RWPE2 (cell line): Measurements from ENCODE around the gene SUCO.

Experiments
- ATAC-seq: fragments of 200-7000 bp; cut with Tn5 transposase; 3 replicates; pipeline ENCODE4 v1.9.1; 2021; ENCODE audit warnings: low read depth
- DNase-seq: peaks from one replicate; pipeline ENCODE4 v3.0.0-alpha.2; 2020; ENCODE audit warnings: low spot score
- H3K27ac ChIP-seq: fragments of 450-650 bp; 2 replicates; pipeline ENCODE4 v1.5.1; 2017; ENCODE audit warnings: mild to moderate bottlenecking; ENCODE audit not compliant: poor library complexity, severe bottlenecking
- H3K27me3 ChIP-seq: fragments of 250-450 bp; sonication (Bioruptor Pico); 2 replicates; pipeline ENCODE4 v1.5.1; 2021; ENCODE audit warnings: mild to moderate bottlenecking, moderate library complexity; ENCODE audit not compliant: insufficient read depth, poor library complexity, severe bottlenecking
- H3K36me3 ChIP-seq: fragments of 250-450 bp; sonication (Bioruptor Pico); 2 replicates; pipeline ENCODE4 v1.5.1; 2020; ENCODE audit warnings: low read depth, mild to moderate bottlenecking, moderate library complexity
- H3K4me1 ChIP-seq: fragments of 250-450 bp; sonication (Bioruptor Pico); 2 replicates; pipeline ENCODE4 v1.5.1; 2021; ENCODE audit warnings: mild to moderate bottlenecking, moderate library complexity; ENCODE audit not compliant: insufficient read depth, poor library complexity, severe bottlenecking
- H3K4me3 ChIP-seq: fragments of 250-450 bp; sonication (Bioruptor Pico); 2 replicates; pipeline ENCODE4 v1.5.1; 2021; ENCODE audit warnings: mild to moderate bottlenecking, moderate library complexity; ENCODE audit not compliant: severe bottlenecking
- H3K9me3 ChIP-seq: fragments of 250-450 bp; sonication (Bioruptor Pico); 2 replicates; pipeline ENCODE4 v1.5.1; 2021; ENCODE audit warnings: mild to moderate bottlenecking, moderate library complexity; ENCODE audit not compliant: severe bottlenecking
- CTCF ChIP-seq: fragments of 450-650 bp; IDR thresholded peaks from one replicate; pipeline ENCODE4 v1.5.1; 2017; ENCODE audit warnings: mild to moderate bottlenecking, moderate library complexity; ENCODE audit not compliant: poor library complexity, severe bottlenecking

Gene SUCO

DNA sequence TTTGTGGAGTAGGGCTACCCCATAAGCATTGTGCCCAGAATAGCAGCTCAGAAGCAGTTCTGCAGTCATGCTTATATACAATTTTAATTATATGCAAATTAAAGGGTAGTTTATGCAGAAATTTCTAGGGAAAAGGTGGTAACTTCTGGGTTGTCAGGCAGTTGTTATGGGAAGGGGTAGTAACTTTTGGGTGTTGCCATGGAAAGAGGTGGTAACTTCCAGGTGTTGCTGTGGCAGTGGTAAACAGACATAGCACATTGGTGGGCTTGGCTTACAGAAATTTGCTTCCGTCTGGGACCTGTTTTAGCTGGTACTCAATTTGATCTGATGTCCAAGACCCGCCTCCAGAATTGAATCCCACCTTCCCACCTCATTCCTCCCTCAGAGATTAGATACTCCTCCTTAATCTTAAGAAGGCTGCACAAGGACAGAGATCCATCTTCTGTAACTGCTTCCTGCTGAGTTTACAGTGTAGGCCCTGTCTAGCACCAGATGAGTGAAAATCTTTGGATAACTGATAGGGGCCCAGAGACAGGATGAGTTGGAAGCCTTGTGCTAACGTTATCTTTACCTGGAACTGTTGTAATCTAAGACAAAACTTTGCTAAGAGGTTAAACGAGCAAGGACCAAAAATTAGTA lies 26.7 kb downstream of the SUCO start:
- Histone ChIP-seq H3K27ac (no peak overlapping the region), H3K27me3 (no peaks in the 10 kb centered on the region), H3K4me1 (no peaks in the 10 kb centered on the region), H3K4me3 (no peak overlapping the region), H3K9me3 (no peaks in the 10 kb centered on the region), H3K36me3 (peaks cover 52% of the 10 kb centered on the region)
- no peak for DNase-seq
- no peak for TF ChIP-seq CTCF
- no peak for ATAC-seq

DNA sequence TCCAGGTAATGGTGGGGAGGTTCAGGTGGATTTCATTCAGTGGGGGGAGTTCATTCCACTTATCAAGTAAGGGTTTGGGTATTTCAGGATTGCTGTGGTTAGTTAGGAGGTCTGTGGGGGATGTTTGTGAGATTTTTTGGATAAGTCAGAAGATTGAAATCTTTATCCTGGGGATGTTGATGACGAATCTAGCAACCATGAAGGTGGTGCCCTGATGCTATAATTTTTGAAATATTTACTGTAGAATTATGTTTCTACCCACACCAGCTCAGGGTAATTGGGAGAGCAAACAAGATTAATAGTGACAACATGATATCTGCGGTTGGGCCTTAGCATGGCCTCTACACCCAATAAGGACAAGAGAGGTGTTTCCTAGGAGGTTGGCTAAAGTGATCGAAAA lies 28.3 kb downstream of the SUCO start:
- H3K27ac ChIP-seq, result no peak overlapping the region
- ATAC-seq (no peak), DNase-seq (no peak)
- TF ChIP-seq CTCF, result no peak
- H3K4me1 ChIP-seq, result no peaks in the 10 kb centered on the region
- H3K9me3 ChIP-seq, result no peaks in the 10 kb centered on the region
- H3K27me3 ChIP-seq, result no peaks in the 10 kb centered on the region
- H3K4me3 ChIP-seq, result no peak overlapping the region
- H3K36me3 ChIP-seq, result peaks cover 51% of the 10 kb centered on the region

DNA sequence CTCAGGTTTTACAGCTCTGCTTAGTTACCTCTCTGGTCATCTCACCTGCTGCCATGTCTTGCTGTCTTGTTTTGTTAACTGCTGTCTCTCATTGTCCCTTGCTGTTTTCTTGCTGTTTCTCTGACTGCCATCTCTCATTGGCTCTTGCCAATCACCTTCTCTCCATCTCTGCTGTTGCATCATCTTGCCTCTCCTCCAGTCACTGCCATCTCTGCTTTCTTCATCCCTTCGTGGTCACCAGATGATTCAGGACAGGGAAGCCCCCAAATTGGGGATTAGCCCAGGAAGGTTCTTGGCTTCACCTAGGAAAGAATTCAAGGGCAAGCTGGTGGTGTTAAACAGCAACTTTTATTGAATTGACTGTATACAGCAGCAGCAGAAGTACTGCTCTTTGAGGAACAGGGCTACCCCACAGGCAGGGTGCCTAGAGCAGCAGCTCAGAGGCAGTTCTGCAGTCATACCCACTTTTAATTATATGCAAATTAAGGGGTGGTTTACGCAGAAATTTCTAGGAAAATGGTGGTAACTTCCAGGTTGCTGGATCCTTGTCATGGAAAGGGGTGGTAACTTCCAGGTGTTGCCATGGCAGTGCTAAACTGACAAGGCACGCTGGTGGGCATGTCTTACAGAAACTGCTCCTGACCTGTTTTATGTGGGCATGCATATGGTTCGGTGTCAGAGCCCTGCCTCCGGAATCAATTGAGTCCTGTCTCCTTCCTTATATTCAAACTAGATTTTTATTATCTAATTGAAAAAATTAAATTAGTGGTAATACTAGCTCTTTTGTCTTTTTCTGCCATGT lies 33.4 kb downstream of the SUCO start:
- Histone ChIP-seq H3K27me3 (no peaks in the 10 kb centered on the region), H3K4me3 (no peak overlapping the region), H3K4me1 (no peaks in the 10 kb centered on the region), H3K36me3 (peaks cover 58% of the 10 kb centered on the region), H3K27ac (no peak overlapping the region), H3K9me3 (no peaks in the 10 kb centered on the region)
- no peak for DNase-seq
- no peak for TF ChIP-seq CTCF
- ATAC-seq, result no peak

DNA sequence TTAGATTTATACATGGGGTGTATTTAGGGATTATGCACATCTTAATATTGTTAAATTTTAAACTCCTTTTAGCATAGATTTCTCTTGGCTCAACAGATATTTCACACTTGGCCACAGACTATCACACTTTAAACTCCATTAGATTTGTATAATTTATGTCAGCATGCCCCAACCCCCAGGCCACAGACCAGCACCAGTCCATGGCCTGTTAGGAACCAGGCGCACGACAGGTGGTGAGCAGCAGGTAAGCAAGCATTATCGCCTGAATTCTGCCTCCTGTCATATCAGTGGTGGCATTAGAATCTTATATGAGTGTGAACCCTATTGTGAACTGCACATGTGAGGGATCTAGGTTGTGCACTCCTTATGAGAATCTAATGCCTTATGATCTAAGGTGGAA lies 34.8 kb downstream of the SUCO start:
- Histone ChIP-seq H3K9me3 (no peaks in the 10 kb centered on the region), H3K4me3 (no peak overlapping the region), H3K27me3 (no peaks in the 10 kb centered on the region), H3K4me1 (no peaks in the 10 kb centered on the region), H3K27ac (no peak overlapping the region), H3K36me3 (peaks cover 51% of the 10 kb centered on the region)
- TF ChIP-seq CTCF, result no peak
- ATAC-seq (no peak), DNase-seq (no peak)

DNA sequence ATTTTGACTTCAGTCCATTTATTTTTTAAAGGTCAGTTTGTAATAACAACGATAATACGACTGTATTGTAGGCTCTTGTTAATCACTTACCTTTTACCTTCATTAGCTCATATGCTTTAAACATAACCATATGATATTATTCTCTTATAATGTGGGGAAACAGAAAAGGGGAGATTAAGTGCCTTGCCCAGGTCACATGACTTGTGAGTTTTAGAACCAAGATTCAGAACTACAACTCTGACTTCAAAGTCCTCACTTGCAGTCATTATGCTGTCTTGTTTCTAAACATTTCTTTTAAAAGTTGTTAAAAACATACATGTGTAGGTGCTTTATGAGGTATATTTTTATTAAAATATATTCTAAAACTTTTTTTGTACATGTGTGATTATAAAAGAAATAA lies 41.1 kb downstream of the SUCO start:
- ATAC-seq, result no peak
- TF ChIP-seq CTCF, result no peak
- DNase-seq, result no peak
- no peaks in the 10 kb centered on the region for H3K9me3 ChIP-seq
- H3K27ac ChIP-seq, result no peak overlapping the region
- peaks cover 83% of the 10 kb centered on the region for H3K36me3 ChIP-seq
- H3K4me1 ChIP-seq, result no peaks in the 10 kb centered on the region
- no peak overlapping the region for H3K4me3 ChIP-seq
- no peaks in the 10 kb centered on the region for H3K27me3 ChIP-seq
